SK-N-SH (cell line): Measurements from ENCODE around the gene TOR1A. TPM values are rescaled to one million over a fixed set of nuclear protein-coding genes. Genes with fewer than 3 reads are reported as not detected.

ENCODE experiments used
- CTCF ChIA-PET: fragments of 300-600, 350-600 bp; formaldehyde crosslinking; extraction: SDS; loops from one replicate; lab custom pipeline; 2021; lab: Yijun Ruan, JAX
- POLR2A ChIA-PET: fragments of 350-600 bp; sonication (Branson Sonifier 250); formaldehyde crosslinking; extraction: SDS; loops from one replicate; lab custom pipeline; 2020; ENCODE audit warnings: antibody characterized with exemption, inconsistent platforms; lab: Yijun Ruan, JAX
- DNase-seq: peaks from one replicate; pipeline ENCODE4 v3.0.0; 2012
- H2AFZ ChIP-seq: fragments of 200-600 bp; sonication (generic); 2 replicates; pipeline ENCODE4 v1.8.1; 2016; ENCODE audit warnings: antibody characterized with exemption, mild to moderate bottlenecking, low read depth
- H3F3A ChIP-seq: fragments of 200-600 bp; sonication (generic); replicated peaks from 2 replicates; pipeline ENCODE3; 2016; ENCODE audit warnings: antibody characterized with exemption, mild to moderate bottlenecking; ENCODE audit not compliant: insufficient read depth
- H3K27ac ChIP-seq, 2 experiments: fragments of 200-500 bp in 1 of 2; fragments of 200-600 bp in 1 of 2; sonication (Bioruptor generic) in 1 of 2; sonication (generic), shearing (Covaris generic) in 1 of 2; 2 replicates each; pipeline versions ENCODE4 v1.5.1 to v1.6.1; 2014 to 2016; ENCODE audit warnings: low read depth in 2 of 2, inconsistent platforms in 1 of 2, low read length in 1 of 2, mild to moderate bottlenecking in 1 of 2, mixed read lengths in 1 of 2
- H3K27me3 ChIP-seq: fragments of 200-600 bp; sonication (generic), shearing (Covaris generic); 2 replicates; pipeline ENCODE4 v1.6.1; 2016; ENCODE audit warnings: mixed run types; ENCODE audit not compliant: insufficient read depth
- H3K36me3 ChIP-seq, 2 experiments: fragments of 200-500 bp in 1 of 2; fragments of 200-600 bp in 1 of 2; sonication (Bioruptor generic) in 1 of 2; sonication (generic) in 1 of 2; replicated peaks in 1 of 2; 2 replicates each; pipeline versions ENCODE3 to v1.5.1; 2014 to 2016; ENCODE audit warnings: low read length in 1 of 2, mild to moderate bottlenecking in 1 of 2; ENCODE audit not compliant: insufficient read depth in 2 of 2, control insufficient read depth in 1 of 2
- H3K4me1 ChIP-seq, 2 experiments: fragments of 200-500 bp in 1 of 2; fragments of 200-600 bp in 1 of 2; sonication (Bioruptor generic) in 1 of 2; sonication (generic), shearing (Covaris generic) in 1 of 2; 2 replicates each; pipeline versions ENCODE4 v1.5.1 to v1.6.1; 2014 to 2016; ENCODE audit warnings: low read depth in 1 of 2, low read length in 1 of 2, mixed run types in 1 of 2; ENCODE audit not compliant: insufficient read depth in 2 of 2, control insufficient read depth in 1 of 2
- H3K4me2 ChIP-seq: fragments of 200-600 bp; sonication (generic), shearing (Covaris generic); 2 replicates; pipeline ENCODE4 v1.6.1; 2017; ENCODE audit warnings: mixed run types
- H3K4me3 ChIP-seq, 2 experiments: fragments of 200-500 bp in 1 of 2; fragments of 200-600 bp in 1 of 2; sonication (Bioruptor generic) in 1 of 2; sonication (generic), shearing (Covaris generic) in 1 of 2; 2 replicates each; pipeline versions ENCODE4 v1.5.1 to v1.8.1; 2014 to 2016; ENCODE audit warnings: low read depth in 2 of 2, inconsistent platforms in 1 of 2, low read length in 1 of 2, mild to moderate bottlenecking in 1 of 2, mixed read lengths in 1 of 2, moderate library complexity in 1 of 2
- H3K79me2 ChIP-seq: fragments of 200-600 bp; sonication (generic); 2 replicates; pipeline ENCODE4 v1.8.1; 2017; ENCODE audit warnings: mild to moderate bottlenecking; ENCODE audit not compliant: insufficient read depth
- H3K9ac ChIP-seq: fragments of 200-600 bp; sonication (generic); 2 replicates; pipeline ENCODE4 v1.6.1; 2017; ENCODE audit warnings: mixed run types
- H3K9me2 ChIP-seq: fragments of 200-600 bp; sonication (generic); 2 replicates; pipeline ENCODE4 v1.6.1; 2017; ENCODE audit warnings: mixed run types
- H3K9me3 ChIP-seq: fragments of 200-600 bp; sonication (generic); 2 replicates; pipeline ENCODE4 v1.6.1; 2017; ENCODE audit warnings: mixed run types, mild to moderate bottlenecking, moderate library complexity
- H4K20me1 ChIP-seq: fragments of 200-600 bp; sonication (generic); 2 replicates; pipeline ENCODE4 v1.6.1; 2017; ENCODE audit warnings: mild to moderate bottlenecking, mixed run types; ENCODE audit not compliant: insufficient read depth
- ELF1 ChIP-seq: IDR thresholded peaks from 2 replicates; pipeline ENCODE4 v1.4.0; 2012
- EP300 ChIP-seq, 2 experiments: IDR thresholded peaks; 2 replicates each; pipeline versions ENCODE4 v1.4.0 to v1.6.1; 2012; ENCODE audit warnings: borderline replicate concordance in 1 of 2, low read depth in 1 of 2, low read length in 1 of 2
- EZH2phosphoT487 ChIP-seq: fragments of 200-600 bp; sonication (generic); IDR thresholded peaks from 2 replicates; pipeline ENCODE4 v1.6.1; 2017; ENCODE audit warnings: low read depth, mixed run types, mild to moderate bottlenecking, antibody characterized with exemption, moderate library complexity, borderline replicate concordance
- FOXM1 ChIP-seq: IDR thresholded peaks from 2 replicates; pipeline ENCODE4 v1.4.0; 2012; ENCODE audit warnings: low read depth, mild to moderate bottlenecking
- GABPA ChIP-seq: IDR thresholded peaks from 2 replicates; pipeline ENCODE4 v1.4.0; 2012; ENCODE audit warnings: low read depth, mild to moderate bottlenecking
- JUND ChIP-seq: IDR thresholded peaks from 2 replicates; pipeline ENCODE4 v1.4.0; 2012
- MXI1 ChIP-seq: IDR thresholded peaks from 2 replicates; pipeline ENCODE4 v1.6.1; 2012; ENCODE audit warnings: mild to moderate bottlenecking, low read depth, low read length, improper control_type of control experiment
- NRF1 ChIP-seq: IDR thresholded peaks from 2 replicates; pipeline ENCODE4 v1.6.1; 2012; ENCODE audit warnings: low read depth, mild to moderate bottlenecking, low read length
- PBX3 ChIP-seq: IDR thresholded peaks from 2 replicates; pipeline ENCODE4; 2012
- RAD21 ChIP-seq: IDR thresholded peaks from 2 replicates; pipeline ENCODE4 v1.6.1; 2012; ENCODE audit warnings: mild to moderate bottlenecking, low read length
- RCOR1 ChIP-seq: fragments of 150-350 bp; IDR thresholded peaks from 2 replicates; pipeline ENCODE4 v1.6.1; 2017; ENCODE audit warnings: antibody characterized with exemption, low read length
- RFX5 ChIP-seq: IDR thresholded peaks from 2 replicates; pipeline ENCODE4 v1.6.1; 2012; ENCODE audit warnings: mild to moderate bottlenecking, improper control_type of control experiment, low read length
- ZBTB33 ChIP-seq: IDR thresholded peaks from 2 replicates; pipeline ENCODE4 v1.4.0; 2012; ENCODE audit warnings: low read depth, borderline replicate concordance
- WGBS: methylation state at CpG from one replicate; pipeline ENCODE4 v1.1.6; 2017; ENCODE audit warnings: low lambda C conversion rate; 5-methylcytosine and 5-hydroxymethylcytosine counted together
- polyA plus RNA-seq, 3 experiments: library from polyadenylated mRNA; depleted of rRNA; stranded (reverse); fragments of >200 nt; gene quantifications; 2 replicates each; pipeline ENCODE4 v1.2.3, GENCODE V29; 2012

Gene TOR1A
- polyA plus RNA-seq, 1 of the 3 experiments (the other 2 are of a cell fraction) = 85.3 TPM

GRCh38 chr9:129816501-129817435, 7.2 kb downstream of the TOR1A start:
- no peaks in the 10 kb centered on the region for H3K9me2 ChIP-seq
- ChIA-PET CTCF (interaction anchor here (0.8 kb wide), 1 partner anchor 708 kb away, joined by 3 read pairs; no protein-coding TSS in a partner anchor), POLR2A (interaction anchor here (1.4 kb wide), 1 partner anchor 13 kb away, joined by 4 read pairs; no protein-coding TSS in a partner anchor)
- peaks cover 46 to 55% of the 10 kb centered on the region in 2 experiments for H3K36me3 ChIP-seq
- no peak overlapping the region for H2AFZ ChIP-seq
- H3K9me3 ChIP-seq = no peaks in the 10 kb centered on the region
- no peaks in the 10 kb centered on the region for H3K27me3 ChIP-seq
- H3K27ac ChIP-seq = no peak overlapping the region
- no peak overlapping the region for H3K4me2 ChIP-seq
- no peak for DNase-seq
- 96% methylated on average over 14 of the region's 14 CpGs for WGBS
- H3K4me1 ChIP-seq = no peaks in the 10 kb centered on the region; a peak in 1 of 4 replicates
- peaks cover 12% of the 10 kb centered on the region for H3F3A ChIP-seq
- no peak overlapping the region for H3K4me3 ChIP-seq
- no peak overlapping the region for H3K9ac ChIP-seq
- peaks cover 14% of the 10 kb centered on the region for H3K79me2 ChIP-seq
- TF ChIP-seq PBX3 (no peak), EP300 (IDR thresholded peaks at IDR 0.05; ENCODE audit: borderline replicate concordance in 1 of 2, low read depth in 1 of 2, low read length in 1 of 2) (no peak), ZBTB33 (no peak), NRF1 (no peak), RCOR1 (no peak), MXI1 (no peak), RAD21 (no peak), RFX5 (no peak), EZH2phosphoT487 (no peak), FOXM1 (no peak)
- TF ChIP-seq, all 33 proteins: peak for 0
- no peaks in the 10 kb centered on the region for H4K20me1 ChIP-seq

GRCh38 chr9:129815278-129815677, 8.7 kb downstream of the TOR1A start:
- H3F3A ChIP-seq = peaks cover 12% of the 10 kb centered on the region
- H2AFZ ChIP-seq = no peak overlapping the region
- H3K4me3 ChIP-seq = no peak overlapping the region
- 91% methylated on average over 9 of the region's 11 CpGs for WGBS
- peaks cover 31 to 60% of the 10 kb centered on the region in 2 experiments for H3K36me3 ChIP-seq
- H3K4me1 ChIP-seq = no peaks in the 10 kb centered on the region; a peak in 1 of 4 replicates
- H3K79me2 ChIP-seq = no peaks in the 10 kb centered on the region
- ChIA-PET CTCF (interaction anchor here (0.8 kb wide), 1 partner anchor 25 kb away, joined by 3 read pairs; no protein-coding TSS in a partner anchor), POLR2A (no interaction called here)
- no peaks in the 10 kb centered on the region for H3K27me3 ChIP-seq
- H3K9ac ChIP-seq = no peak overlapping the region
- TF ChIP-seq JUND (no peak), GABPA (no peak), ELF1 (no peak), RAD21 (no peak)
- DNase-seq = no peak
- no peak overlapping the region for H3K4me2 ChIP-seq
- no peak overlapping the region; a peak in 1 of 4 replicates for H3K27ac ChIP-seq
- no peaks in the 10 kb centered on the region for H4K20me1 ChIP-seq
- no peaks in the 10 kb centered on the region for H3K9me2 ChIP-seq
- H3K9me3 ChIP-seq = no peaks in the 10 kb centered on the region
